Pulmonary artery endothelial cell (primary cell): ENCODE data around the gene GABBR2. TPM values are rescaled to one million over a fixed set of nuclear protein-coding genes. Genes with fewer than 3 reads are reported as not detected.

Experiments
- DNase-seq: peaks from one replicate; pipeline ENCODE4 v3.0.0-alpha.2; 2011; ENCODE audit warnings: low read depth, low spot score
- total RNA-seq: library from RNA; depleted of rRNA; stranded (reverse); fragments of >200 nt; gene quantifications from 2 replicates; pipeline ENCODE4 v1.2.3, GENCODE V29; 2014

GABBR2 gene
- total RNA-seq, 1 donor from 2014 or later, result 23.3 TPM

GRCh38 chr9:98721643-98722042, 12.9 kb upstream of the GABBR2 start:
- DNase-seq, result no peak

- no peak for DNase-seq
Observed at GRCh38 chr9:98720402-98720801, 11.7 kb upstream of the GABBR2 start.

GRCh38 chr9:98719055-98719454, 10.3 kb upstream of the GABBR2 start:
- DNase-seq, result no peak

- DNase-seq, result no peak
Observed at GRCh38 chr9:98714833-98715232, 6.1 kb upstream of the GABBR2 start.

GRCh38 chr9:98712987-98713386, 4.3 kb upstream of the GABBR2 start:
- DNase-seq, result no peak

GRCh38 chr9:98709968-98710965, 1.5 kb upstream of the GABBR2 start:
- no peak for DNase-seq

GRCh38 chr9:98708103-98708932, 417 bp downstream of the GABBR2 start:
- DNase-seq, result no peak

- no peak for DNase-seq
Observed at GRCh38 chr9:98707166-98708102, 1.3 kb downstream of the GABBR2 start.

- DNase-seq, result peak; percentile 32
Observed at GRCh38 chr9:98706651-98707165, 2.0 kb downstream of the GABBR2 start.

GRCh38 chr9:98702835-98703380, 5.8 kb downstream of the GABBR2 start:
- no peak for DNase-seq

- DNase-seq, result no peak
Observed at GRCh38 chr9:98702340-98702739, 6.4 kb downstream of the GABBR2 start.

GRCh38 chr9:98701576-98701975, 7.2 kb downstream of the GABBR2 start:
- no peak for DNase-seq

- DNase-seq, result no peak
Observed at GRCh38 chr9:98700801-98701200, 7.9 kb downstream of the GABBR2 start.

- no peak for DNase-seq
Observed at GRCh38 chr9:98698856-98699255, 9.9 kb downstream of the GABBR2 start.

- no peak for DNase-seq
Observed at GRCh38 chr9:98694943-98695342, 13.8 kb downstream of the GABBR2 start.

- no peak for DNase-seq
Observed at GRCh38 chr9:98692392-98692791, 16.3 kb downstream of the GABBR2 start.

- no peak for DNase-seq
Observed at GRCh38 chr9:98691890-98692289, 16.8 kb downstream of the GABBR2 start.

- no peak for DNase-seq
Observed at GRCh38 chr9:98690686-98691085, 18.0 kb downstream of the GABBR2 start.

- no peak for DNase-seq
Observed at GRCh38 chr9:98688710-98689495, 19.8 kb downstream of the GABBR2 start.

- DNase-seq, result no peak
Observed at GRCh38 chr9:98687911-98688310, 20.8 kb downstream of the GABBR2 start.
